HL-60 (cell line): ENCODE measurements around the gene B4GALNT4.

Experiments
- GABPA ChIP-seq: IDR thresholded peaks from 2 replicates; pipeline ENCODE4 v1.6.1; 2012; ENCODE audit warnings: low read depth
- POLR2AphosphoS5 ChIP-seq: IDR thresholded peaks from 2 replicates; pipeline ENCODE4 v1.6.1; 2012; ENCODE audit warnings: low read depth
- TF ChIP-seq, protein P1 (sequence below): IDR thresholded peaks from one replicate; pipeline ENCODE4 v1.5.1; 2011; ENCODE audit warnings: low read length, control low read depth, inconsistent platforms; ENCODE audit not compliant: insufficient read depth
- TF ChIP-seq, protein P2 (sequence below): IDR thresholded peaks from 2 replicates; pipeline ENCODE4 v1.6.1; 2012; ENCODE audit warnings: low read depth; ENCODE audit not compliant: insufficient replicate concordance

DNA sequence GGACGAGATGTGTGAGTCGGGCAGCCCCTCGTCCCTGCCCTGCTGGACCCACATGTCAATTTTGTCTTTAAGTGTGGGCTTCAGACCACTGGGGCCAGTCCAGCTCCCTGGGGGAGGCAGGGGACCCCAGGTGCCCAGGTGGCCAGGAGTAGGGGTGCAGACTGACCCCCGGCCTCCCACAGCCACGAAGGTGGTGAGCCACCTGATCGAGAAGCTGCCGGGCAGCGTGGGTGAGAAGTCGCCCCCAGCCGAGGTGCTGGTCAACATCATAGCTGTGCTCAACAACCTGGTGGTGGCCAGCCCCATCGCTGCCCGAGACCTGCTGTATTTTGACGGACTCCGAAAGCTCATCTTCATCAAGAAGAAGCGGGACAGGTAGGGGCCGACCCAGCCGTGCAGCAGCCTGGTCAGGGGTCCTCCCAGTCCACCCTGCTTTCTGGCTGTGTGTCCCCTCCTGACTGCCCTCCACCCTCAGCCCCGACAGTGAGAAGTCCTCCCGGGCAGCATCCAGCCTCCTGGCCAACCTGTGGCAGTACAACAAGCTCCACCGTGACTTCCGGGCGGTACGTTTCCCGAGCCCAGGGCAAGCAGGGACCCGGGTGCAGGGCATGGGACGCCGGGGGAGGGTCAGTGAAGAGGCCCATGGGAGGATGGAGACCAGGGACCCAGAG is 34.6 kb downstream of the B4GALNT4 start:
- TF ChIP-seq, protein P1, sequence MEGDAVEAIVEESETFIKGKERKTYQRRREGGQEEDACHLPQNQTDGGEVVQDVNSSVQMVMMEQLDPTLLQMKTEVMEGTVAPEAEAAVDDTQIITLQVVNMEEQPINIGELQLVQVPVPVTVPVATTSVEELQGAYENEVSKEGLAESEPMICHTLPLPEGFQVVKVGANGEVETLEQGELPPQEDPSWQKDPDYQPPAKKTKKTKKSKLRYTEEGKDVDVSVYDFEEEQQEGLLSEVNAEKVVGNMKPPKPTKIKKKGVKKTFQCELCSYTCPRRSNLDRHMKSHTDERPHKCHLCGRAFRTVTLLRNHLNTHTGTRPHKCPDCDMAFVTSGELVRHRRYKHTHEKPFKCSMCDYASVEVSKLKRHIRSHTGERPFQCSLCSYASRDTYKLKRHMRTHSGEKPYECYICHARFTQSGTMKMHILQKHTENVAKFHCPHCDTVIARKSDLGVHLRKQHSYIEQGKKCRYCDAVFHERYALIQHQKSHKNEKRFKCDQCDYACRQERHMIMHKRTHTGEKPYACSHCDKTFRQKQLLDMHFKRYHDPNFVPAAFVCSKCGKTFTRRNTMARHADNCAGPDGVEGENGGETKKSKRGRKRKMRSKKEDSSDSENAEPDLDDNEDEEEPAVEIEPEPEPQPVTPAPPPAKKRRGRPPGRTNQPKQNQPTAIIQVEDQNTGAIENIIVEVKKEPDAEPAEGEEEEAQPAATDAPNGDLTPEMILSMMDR: no peak
- TF ChIP-seq GABPA (no peak), POLR2AphosphoS5 (no peak)
- TF ChIP-seq, protein P2, sequence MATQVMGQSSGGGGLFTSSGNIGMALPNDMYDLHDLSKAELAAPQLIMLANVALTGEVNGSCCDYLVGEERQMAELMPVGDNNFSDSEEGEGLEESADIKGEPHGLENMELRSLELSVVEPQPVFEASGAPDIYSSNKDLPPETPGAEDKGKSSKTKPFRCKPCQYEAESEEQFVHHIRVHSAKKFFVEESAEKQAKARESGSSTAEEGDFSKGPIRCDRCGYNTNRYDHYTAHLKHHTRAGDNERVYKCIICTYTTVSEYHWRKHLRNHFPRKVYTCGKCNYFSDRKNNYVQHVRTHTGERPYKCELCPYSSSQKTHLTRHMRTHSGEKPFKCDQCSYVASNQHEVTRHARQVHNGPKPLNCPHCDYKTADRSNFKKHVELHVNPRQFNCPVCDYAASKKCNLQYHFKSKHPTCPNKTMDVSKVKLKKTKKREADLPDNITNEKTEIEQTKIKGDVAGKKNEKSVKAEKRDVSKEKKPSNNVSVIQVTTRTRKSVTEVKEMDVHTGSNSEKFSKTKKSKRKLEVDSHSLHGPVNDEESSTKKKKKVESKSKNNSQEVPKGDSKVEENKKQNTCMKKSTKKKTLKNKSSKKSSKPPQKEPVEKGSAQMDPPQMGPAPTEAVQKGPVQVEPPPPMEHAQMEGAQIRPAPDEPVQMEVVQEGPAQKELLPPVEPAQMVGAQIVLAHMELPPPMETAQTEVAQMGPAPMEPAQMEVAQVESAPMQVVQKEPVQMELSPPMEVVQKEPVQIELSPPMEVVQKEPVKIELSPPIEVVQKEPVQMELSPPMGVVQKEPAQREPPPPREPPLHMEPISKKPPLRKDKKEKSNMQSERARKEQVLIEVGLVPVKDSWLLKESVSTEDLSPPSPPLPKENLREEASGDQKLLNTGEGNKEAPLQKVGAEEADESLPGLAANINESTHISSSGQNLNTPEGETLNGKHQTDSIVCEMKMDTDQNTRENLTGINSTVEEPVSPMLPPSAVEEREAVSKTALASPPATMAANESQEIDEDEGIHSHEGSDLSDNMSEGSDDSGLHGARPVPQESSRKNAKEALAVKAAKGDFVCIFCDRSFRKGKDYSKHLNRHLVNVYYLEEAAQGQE: no peak
